C4-2B (cell line): ENCODE data around the gene ATP5MC3.

Experiments
- CTCF ChIP-seq: fragments of 450-650 bp; conservative IDR thresholded peaks from 2 replicates; pipeline ENCODE4 v1.5.1; 2017; ENCODE audit warnings: mild to moderate bottlenecking
- ZFX ChIP-seq: fragments of 450-650 bp; IDR thresholded peaks from 2 replicates; pipeline ENCODE4 v1.6.1; 2017

- no peak for TF ChIP-seq CTCF
- no peak for TF ChIP-seq ZFX
These were observed 4.9 kb downstream of the ATP5MC3 start for GRCh38 chr2:175176624-175177023.
